ENCODE results near the gene SLC4A9.

Gene SLC4A9

DNA sequence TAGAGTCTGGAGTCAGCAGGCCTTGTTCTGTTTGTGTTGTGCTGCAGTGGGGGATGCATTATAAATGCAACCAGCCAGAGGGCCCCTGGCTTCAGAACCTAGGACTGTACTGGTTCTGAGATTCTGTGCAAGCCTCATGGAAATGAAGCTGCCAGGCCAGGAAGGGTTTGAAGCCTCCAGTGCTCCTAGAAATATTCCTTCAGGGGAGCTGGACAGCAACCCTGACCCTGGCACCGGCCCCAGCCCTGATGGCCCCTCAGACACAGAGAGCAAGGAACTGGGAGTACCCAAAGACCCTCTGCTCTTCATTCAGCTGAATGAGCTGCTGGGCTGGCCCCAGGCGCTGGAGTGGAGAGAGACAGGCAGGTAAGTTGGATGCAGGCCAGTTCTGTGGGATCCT lies at the start of gene SLC4A9:
Gene SLC4A9, plus strand, starts transcription at position 94 of the 400 bp plus-strand sequence. Its CDS starts 43 bp downstream, at position 137.
- no peak for DNase-seq

GRCh38 chr5:140310434-140310833 lies 49.6 kb upstream of the SLC4A9 start:
- no peak for DNase-seq

DNA sequence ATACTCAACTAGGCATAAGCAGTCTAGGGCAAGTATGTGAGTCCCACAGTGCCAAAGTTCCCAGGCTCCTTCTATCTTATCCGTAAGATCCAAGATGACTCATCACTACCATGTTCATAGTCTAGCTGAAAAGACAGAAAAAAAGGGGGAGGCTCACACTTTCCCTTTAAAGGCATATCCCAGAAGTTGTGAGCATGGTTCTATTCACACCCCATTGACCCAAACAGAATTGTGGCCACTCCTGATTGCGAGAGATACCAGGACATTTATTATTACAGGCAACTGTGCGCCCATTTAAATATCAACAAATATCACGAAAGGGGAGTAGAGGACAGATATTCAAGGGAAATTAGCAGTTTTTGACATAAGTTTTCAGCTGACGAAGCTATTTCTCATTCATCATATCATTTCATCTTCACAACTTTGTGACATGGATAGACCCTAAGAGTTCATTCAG lies 49.0 kb upstream of the SLC4A9 start:
- peak; percentile 69 for DNase-seq

DNA sequence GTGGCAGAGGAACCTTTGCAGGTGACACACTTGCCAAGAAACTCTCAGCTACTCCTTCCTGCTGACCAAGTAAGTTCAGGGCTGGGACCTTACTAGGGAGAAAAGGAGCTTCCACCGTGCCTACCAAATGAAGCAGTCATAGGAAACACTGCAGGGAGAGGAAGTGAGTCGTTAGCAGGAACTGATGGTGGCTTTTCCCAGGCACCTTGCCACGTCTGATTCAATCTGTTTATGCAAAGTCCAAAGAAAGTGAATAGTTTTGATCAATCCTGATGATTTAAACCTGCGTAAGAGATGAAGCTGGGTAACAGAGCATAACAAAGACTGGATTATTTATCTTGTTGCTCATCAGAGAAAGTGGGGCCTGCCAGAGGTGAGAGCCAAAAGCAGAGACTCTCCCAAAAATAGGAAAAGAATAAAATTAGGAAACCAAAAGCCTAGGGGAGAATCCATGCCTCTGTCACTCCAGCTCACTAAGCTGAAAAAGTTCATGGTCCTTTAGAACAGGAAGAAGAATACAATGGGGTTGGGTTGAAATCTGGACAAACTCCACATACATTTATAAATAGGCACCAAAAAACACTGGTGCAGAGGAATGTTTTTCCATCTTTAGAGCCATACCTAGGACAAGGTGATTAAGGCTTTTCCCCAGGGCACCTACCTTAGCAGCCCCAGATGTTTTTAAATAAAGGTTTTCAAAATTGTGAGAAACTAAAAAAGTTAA lies 47.8 kb upstream of the SLC4A9 start:
- peak; percentile 74 for DNase-seq

- DNase-seq = no peak
Measured at GRCh38 chr5:140312791-140313189, 47.2 kb upstream of the SLC4A9 start.

- no peak for DNase-seq
Measured at GRCh38 chr5:140317859-140318258, 42.1 kb upstream of the SLC4A9 start.

DNA sequence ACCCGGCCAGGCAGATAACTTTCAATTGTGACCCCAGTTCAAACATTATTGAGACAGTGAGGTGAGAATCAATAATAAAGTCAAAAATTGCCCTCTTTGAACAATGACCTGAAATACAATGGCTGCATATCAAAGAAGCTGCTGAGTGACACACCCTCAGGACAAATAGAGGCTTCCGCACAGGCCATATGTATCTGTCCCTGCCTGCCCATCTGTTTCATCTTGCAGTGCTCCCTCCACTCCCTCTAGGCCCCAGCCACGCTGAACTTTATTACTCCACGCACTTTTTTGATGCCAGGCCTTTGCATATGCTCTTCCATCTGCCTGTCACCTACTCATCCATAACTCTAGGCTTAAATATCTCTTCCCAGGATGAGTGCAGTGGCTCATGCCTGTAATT lies 41.2 kb upstream of the SLC4A9 start:
- DNase-seq = no peak

GRCh38 chr5:140319833-140320232 lies 40.2 kb upstream of the SLC4A9 start:
- no peak for DNase-seq

DNA sequence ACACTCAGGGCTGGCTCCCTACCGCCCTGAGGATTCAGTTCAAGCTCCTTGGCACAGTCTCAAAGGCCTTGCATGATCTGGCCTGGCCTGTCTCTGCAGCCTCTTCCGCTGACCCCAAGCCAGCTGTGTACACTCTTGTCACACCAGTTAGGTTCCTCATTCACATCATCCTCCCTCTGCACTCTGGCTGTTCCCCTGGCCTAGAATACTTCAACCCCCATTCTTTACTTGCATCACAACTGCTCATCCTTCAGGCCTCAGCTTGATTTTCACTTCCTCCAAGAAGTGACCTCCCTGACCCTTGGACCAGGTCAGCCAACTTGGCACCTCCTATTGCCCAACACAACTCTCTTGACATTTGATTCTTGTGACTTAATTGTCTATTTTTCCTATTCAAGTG lies 38.2 kb upstream of the SLC4A9 start:
- DNase-seq = no peak

DNA sequence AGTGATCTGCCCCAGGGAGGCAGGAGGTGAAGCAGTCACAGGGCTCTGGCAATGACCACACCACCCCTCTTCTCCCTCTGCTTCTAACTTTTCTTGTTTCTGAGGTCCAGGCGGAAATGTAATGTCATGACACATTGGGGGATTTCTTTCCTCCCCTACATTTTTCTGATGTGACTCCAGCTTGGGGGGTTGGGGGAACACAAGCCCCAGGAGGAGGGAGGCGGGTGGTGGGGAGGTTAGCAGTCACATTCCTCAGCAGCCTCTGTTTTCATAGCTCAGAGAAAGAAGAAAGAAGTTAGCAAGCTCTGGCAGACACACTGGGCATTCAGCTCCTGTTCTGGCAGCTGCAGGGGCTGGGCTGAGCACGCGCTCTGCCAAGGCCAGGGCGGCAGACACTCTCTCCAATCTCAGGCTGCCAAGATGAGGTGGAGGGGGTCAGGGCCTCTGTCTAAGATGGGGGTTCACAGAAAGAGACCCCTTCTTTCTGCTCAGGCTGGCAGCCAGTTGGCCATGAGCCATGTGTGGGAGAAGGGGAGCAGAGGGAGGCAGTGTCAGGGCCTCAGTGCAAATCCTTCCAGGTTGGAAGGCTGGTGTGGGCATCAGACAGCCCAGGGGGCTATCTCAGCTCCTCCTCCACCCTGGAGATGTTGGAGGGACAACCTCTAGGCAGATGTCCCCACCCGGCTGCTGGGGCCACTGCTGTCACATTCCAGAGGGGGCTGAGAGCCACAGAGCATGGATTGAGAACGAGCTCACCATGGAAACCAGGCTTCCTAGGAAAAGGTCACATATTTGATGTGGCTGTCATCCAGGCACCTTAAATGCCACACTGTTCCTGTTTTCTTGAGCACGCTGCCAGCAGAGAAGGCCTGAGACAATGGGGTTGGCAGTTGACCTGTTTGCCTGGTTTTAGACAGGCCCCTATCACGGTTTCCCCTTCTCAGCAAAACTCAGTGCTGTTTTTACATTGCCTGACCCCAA lies 37.0 kb upstream of the SLC4A9 start:
- peak; percentile 89 for DNase-seq

DNA sequence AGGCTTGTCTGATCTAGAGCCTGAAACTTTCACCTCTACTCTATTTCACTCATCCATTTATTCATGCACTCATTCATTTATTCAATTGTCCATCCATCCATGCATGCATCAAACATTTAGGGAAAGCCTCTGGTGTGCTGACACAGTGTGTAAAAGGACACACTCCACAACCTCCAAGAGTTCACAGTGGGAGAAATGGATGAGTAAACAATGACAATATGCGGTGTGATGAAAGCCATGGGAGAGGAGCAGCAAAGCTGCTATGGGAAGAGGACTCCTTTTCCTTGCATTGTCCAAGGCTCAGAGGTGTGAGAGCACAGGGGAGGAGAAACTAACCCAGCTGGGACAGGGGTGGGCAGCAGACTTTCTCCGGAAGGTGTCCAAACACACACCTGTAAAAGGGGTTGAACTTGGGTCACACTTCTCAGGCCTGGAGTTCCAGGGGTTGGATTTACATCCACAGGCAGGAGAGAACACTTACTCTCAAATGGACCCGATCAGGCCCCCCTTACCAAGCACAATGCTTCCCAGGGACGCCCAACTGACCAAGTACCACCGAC lies 35.9 kb upstream of the SLC4A9 start:
- no peak for DNase-seq

DNA sequence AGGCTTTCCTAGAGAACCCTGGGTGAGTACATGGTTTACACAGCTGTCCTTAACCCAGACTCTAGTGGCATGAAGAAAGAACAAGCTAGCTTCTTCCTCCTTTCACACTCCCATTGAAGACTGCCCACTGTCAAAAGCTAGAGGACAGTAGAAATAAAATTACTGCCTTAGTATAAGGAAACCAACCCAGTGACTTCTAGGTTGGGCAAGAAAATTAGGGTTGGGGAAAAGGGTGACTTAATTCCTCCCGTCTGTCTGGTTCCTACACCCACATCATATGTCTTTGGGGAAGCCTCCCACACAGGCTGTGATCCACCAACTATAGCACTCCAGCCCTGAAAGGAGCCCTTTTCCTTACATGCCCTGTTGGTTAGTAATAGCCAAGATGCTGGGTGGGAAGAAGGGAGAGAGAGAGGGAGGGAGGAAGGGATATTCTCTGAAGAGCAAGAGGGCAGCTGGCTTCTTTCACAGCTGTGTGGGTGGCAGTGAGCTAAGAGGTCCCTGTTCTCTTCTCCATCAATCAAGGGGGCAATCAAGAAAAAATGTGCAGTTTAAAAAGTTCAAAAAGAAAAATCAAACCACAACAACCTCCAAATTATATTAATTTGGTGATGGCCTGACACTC lies 35.3 kb upstream of the SLC4A9 start:
- DNase-seq = no peak

GRCh38 chr5:140325486-140325885 lies 34.5 kb upstream of the SLC4A9 start:
- no peak for DNase-seq

- DNase-seq = no peak
Measured at GRCh38 chr5:140327589-140327988, 32.4 kb upstream of the SLC4A9 start.

DNA sequence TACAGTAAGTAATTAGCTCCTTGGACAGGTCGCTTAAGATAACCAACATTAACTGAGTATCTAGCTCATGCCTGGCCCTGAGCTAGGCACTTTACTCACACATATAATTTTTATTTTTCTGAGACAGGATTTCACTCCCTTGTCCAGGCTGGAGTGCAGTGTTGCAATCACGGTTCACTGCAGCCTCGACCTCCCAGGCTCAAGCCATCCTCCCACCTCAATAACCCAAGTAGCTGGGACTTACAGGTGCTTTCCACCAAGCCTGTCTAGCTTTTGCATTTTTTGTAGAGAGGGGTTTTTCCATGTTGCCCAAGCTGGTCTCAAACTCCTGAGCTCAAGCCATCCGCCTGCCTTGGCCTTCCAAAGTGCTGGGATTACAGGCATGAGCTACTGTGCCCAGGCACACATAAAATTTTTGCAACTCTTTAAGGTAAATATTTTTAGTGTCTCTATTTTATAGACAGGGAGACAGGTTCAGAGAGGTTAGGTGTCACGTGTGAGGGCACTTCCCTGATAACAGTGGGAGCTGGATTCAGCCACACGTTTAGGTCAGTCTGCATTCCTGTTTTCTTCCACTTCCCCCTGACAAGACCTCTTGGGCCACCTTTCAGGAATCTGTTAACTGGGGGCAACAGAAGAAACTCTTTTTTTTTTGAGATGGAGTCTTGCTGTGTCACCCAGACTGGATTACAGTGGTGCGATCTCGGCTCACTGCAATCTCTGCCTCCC lies 31.8 kb upstream of the SLC4A9 start:
- DNase-seq = no peak

- DNase-seq = no peak
Measured at GRCh38 chr5:140329739-140330481, 30.1 kb upstream of the SLC4A9 start.

- no peak for DNase-seq
Measured at GRCh38 chr5:140331638-140332037, 28.4 kb upstream of the SLC4A9 start.

GRCh38 chr5:140336388-140336787 lies 23.6 kb upstream of the SLC4A9 start:
- DNase-seq = no peak

DNA sequence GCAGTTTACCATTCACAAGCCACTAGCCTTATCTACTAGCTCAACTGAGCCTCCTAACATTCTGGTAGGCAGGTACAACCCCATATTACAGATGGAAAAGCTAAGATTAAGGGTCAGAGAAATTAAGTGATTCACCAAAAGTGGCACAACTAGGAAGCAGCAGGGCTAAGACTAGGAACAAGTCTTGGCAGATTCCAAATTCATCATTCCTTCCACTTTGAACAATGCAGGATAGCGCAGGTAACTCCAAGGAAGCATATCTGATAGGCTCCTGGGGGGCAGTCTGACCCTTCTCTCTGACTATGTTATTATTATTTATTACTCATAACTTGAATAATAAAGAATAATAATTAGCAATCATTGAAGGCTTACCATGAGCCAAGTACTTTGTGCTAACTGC lies 22.1 kb upstream of the SLC4A9 start:
- no peak for DNase-seq

GRCh38 chr5:140338336-140338735 lies 21.7 kb upstream of the SLC4A9 start:
- no peak for DNase-seq

DNA sequence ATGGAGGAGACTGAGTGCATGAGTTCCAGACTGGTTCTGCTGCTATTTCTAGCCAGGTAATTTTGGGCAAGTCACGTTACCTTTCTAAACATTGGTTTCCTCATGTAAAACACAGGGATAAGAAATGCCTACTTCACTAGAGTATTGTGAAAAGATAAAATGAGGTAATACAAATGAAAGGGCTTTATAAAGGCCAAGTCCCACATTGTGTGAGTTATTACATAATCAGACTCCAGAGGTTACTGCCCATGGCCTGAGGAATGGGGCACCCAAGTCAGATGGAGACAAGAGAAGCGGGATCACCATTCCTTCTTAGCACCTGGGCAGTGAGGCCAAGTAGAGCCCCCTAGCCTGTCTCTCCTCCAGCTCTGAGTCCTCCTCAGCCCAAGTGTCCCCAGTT lies 21.1 kb upstream of the SLC4A9 start:
- DNase-seq = no peak

DNA sequence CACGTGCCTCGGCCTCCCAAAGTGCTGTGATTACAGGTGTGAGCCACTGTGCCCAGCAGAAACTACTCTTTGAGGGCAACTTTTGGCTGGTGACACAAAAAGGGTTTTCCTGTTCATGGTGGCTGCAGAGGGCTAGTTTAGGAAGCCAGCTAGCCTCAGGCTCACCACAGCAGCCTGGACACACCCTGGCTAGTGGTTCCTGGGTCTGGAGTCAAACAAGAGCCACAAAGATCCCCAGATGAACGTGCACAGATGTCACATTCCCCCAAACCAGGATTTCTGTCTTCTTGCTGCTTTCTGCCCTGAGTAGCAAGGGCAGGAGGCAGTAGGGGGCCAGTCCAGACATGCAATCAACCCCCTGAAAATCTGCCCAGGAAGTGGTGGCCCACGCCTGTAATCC lies 20.4 kb upstream of the SLC4A9 start:
- DNase-seq = no peak
